ENCODE measurements around the gene TNNI3. TPM values are rescaled to one million over a fixed set of nuclear protein-coding genes. Genes with fewer than 3 reads are reported as not detected.
"Not testable (repeated sequence)": the region's sequence is repeated elsewhere in the genome, so short reads cannot be mapped to it uniquely, and the experiment has no call there.

The TNNI3 gene
- total RNA-seq, 4 donors from 2014 or later = not detected

DNA sequence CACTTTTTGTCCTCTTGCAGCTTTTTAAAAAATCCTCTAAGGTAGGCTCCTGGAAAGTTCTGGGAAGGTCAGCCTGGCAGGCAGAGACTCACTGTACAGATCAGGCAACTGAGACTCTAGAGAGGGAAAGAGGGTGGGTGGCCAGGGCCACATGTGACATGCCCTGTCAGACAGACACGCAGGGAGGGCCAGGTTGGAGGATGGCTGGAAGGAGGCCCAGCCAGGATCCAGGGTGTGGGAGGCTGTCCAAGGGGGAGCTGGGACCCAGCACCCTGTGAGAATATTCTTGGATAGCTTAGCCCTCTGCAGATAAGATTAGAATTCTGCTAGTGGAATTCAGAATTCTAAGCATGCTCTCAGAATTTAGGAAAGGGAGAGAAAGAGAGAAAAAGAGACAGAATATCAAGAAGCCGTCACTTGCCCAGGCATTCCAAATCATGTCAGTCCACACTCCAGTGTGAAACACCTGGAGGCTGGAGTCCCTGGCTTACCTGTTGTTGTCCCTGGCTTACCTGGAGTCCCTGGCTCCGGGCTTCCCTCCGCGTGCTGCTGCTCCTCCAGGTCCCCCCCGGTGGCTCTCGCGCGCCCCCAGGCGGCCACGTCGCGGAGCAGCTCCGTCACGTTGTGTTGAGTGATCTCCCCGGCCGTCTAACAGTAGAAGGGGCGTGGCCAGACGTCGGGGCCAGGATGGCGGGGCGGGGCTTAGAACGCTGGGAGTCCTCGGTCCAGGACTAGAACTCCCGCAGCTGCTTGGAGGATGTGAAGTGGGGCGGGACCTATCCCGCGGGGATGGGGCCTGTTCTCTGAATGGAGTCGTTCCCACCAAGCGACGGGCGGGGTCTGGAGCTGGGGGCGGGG lies 2.8 kb upstream of the TNNI3 start:
- no peaks in the 10 kb centered on the region for H3K36me3 ChIP-seq
- H3K9me3 ChIP-seq = peaks cover 0 to 6% (median 0%) of the 10 kb centered on the region in 4 donors
- TF ChIP-seq, protein P1, sequence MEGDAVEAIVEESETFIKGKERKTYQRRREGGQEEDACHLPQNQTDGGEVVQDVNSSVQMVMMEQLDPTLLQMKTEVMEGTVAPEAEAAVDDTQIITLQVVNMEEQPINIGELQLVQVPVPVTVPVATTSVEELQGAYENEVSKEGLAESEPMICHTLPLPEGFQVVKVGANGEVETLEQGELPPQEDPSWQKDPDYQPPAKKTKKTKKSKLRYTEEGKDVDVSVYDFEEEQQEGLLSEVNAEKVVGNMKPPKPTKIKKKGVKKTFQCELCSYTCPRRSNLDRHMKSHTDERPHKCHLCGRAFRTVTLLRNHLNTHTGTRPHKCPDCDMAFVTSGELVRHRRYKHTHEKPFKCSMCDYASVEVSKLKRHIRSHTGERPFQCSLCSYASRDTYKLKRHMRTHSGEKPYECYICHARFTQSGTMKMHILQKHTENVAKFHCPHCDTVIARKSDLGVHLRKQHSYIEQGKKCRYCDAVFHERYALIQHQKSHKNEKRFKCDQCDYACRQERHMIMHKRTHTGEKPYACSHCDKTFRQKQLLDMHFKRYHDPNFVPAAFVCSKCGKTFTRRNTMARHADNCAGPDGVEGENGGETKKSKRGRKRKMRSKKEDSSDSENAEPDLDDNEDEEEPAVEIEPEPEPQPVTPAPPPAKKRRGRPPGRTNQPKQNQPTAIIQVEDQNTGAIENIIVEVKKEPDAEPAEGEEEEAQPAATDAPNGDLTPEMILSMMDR (IDR thresholded peaks at IDR 0.05) = peak; percentile 17 to 92 (median 82)
- TF ChIP-seq POLR2A (IDR thresholded peaks at IDR 0.05) = no peak
- no peak overlapping the region for H3K4me3 ChIP-seq
- peaks cover 0 to 31% of the 10 kb centered on the region in 2 donors for H3K27me3 ChIP-seq
- no peak overlapping the region for H3K27ac ChIP-seq
- H3K4me1 ChIP-seq = peaks cover 0 to 12% (median 3%) of the 10 kb centered on the region in 4 donors
- peak; percentile 67 to 94 (median 91) for DNase-seq

DNA sequence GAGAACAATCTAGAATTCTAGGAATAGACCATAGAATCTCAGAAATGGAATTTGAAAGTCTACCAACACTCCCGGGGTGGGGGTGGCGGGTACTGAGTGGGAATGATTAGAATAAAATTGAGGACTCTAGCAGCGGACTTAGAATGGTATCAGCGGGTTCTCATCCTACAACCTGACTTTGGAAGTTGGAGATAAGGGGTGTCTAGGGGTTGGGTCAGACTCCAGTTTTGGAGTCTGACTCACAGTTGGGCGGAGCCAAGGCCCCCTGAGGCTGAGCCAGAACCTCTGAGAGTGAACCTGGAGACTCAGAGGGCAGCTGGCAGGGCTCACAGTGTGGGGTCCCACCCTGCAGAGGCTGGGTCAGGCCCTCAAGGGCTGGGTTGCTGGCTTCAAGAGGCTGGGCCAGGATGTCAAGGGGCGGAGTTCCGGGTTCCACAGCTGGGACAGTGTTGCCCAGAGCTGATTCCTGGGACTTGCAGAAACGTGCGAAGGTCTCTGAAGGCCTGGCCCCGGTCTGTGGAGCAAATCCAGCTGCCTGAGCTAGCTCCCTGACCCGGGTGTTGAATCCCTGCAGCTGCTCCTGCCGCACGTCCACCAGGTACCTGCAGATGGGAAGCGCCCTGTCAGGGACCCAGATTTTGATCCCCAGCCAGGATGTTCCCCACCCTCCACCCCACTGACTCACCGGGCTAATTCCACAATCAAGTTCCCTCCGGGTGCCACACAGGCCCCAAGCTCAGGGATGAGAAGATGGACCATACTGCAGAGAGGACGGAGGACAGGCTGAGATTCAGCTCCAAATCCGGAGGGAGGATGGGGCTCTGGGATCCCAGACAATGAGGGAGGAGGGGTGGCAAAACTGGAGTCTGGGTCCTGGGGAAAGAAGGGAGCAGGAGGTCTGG lies 1.6 kb upstream of the TNNI3 start:
- H3K4me3 ChIP-seq = no peak overlapping the region
- H3K9me3 ChIP-seq = peaks cover 0 to 6% (median 0%) of the 10 kb centered on the region in 4 donors
- H3K27me3 ChIP-seq = peaks cover 0 to 31% of the 10 kb centered on the region in 2 donors
- H3K36me3 ChIP-seq = no peaks in the 10 kb centered on the region
- H3K4me1 ChIP-seq = peaks cover 0 to 12% (median 3%) of the 10 kb centered on the region in 4 donors
- DNase-seq = no peak
- H3K27ac ChIP-seq = no peak overlapping the region
- TF ChIP-seq, protein P1 (IDR thresholded peaks at IDR 0.05) = no peak
- TF ChIP-seq POLR2A (IDR thresholded peaks at IDR 0.05) = no peak

DNA sequence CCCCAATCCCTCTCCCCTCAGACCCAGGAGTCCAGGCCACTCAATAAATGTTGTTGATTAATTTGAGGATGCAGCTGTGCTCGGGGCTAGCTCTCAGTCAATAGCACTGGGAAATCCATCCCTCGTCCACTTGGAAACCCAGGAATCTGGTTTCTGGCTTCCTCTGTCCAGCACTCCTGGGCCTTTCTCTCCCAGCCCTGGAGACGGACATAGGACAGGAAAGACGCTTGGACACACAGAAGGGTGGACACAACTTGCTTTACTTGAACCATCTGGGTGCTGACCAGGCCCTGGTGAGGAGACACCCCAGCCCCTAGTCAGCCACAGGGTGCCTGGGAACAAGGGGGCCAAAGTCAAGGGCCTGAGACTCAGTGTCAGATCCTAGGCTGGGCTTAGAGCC lies 891 bp upstream of the TNNI3 start:
- H3K36me3 ChIP-seq = no peaks in the 10 kb centered on the region
- H3K4me1 ChIP-seq = peaks cover 0 to 12% (median 3%) of the 10 kb centered on the region in 4 donors
- no peak for DNase-seq
- H3K9me3 ChIP-seq = peaks cover 0 to 6% (median 0%) of the 10 kb centered on the region in 4 donors
- peaks cover 0 to 31% of the 10 kb centered on the region in 2 donors for H3K27me3 ChIP-seq
- no peak overlapping the region for H3K4me3 ChIP-seq
- no peak for TF ChIP-seq POLR2A (IDR thresholded peaks at IDR 0.05)
- TF ChIP-seq, protein P1 (IDR thresholded peaks at IDR 0.05) = no peak
- H3K27ac ChIP-seq = no peak overlapping the region

DNA sequence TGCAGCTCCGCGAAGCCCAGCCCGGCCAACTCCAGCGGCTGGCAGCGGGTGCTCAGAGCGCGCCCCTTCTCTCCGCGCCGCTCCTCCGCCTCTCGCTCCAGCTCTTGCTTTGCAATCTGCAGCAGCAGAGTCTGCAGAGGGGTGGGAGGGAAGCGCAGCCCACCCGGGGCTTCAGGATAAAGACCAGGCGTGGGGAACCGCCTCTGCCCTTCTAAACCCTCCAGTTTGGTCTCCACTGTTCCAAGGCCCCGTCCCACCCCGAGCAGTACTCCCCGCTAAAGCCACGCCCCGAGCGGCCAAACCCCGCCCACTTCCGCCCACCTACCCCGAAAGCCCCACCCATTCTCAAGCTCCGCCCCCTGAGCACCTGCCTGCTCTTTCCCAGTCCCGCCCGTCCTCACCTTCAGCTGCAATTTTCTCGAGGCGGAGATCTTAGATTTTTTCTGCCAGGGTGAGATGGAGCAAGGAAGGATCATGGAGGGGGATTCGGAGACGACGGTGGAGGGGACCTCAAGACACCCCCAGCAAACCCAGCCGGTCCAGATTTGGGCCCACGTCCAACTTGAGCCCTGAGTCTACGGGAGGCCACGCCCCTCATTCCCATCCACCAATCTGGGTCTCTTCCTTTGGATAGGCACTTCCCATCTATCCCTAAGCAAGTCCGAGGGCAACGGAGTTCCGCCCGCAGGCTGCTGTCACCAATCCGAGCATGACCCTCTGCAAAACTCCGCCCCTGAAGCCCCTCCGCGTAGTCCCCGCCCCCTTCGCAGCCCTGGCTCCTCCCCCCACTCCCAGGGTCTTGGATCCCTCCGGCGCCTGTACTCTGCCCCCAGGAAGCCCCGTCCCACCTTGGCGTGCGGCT lies 1.1 kb downstream of the TNNI3 start:
- TF ChIP-seq, protein P1 (IDR thresholded peaks at IDR 0.05) = no peak
- no peak for TF ChIP-seq POLR2A (IDR thresholded peaks at IDR 0.05)
- Histone ChIP-seq H3K4me3 (peak overlapping the region in 2 of 4 donors; percentile 8 to 24), H3K27ac (no peak overlapping the region), H3K27me3 (peaks cover 0 to 21% of the 10 kb centered on the region in 2 donors), H3K4me1 (peaks cover 0 to 12% (median 3%) of the 10 kb centered on the region in 4 donors), H3K9me3 (peaks cover 0 to 6% (median 0%) of the 10 kb centered on the region in 4 donors), H3K36me3 (no peaks in the 10 kb centered on the region)
- peak in 2 of 3 donors; percentile 68 to 82 for DNase-seq

DNA sequence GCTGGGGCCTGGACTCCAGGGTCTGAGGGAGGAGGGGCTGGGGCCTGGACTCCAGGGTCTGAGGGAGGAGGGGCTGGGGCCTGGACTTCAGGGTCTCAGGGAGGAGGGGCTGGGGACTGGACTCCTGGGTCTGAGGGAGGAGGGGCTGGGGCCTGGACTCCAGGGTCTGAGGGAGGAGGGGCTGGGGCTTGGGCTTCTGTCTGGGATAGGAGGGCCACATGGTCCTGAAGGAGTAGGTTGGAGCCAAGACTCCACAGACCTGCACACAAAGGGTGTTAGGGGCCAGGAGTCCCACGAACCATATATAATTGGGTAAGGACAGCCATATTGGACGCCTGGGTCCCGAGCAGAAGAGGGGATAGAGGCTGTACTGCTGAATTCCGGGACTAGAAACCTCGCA lies 1.7 kb downstream of the TNNI3 start:
- not testable (repeated sequence) for H3K27ac ChIP-seq, DNase-seq, H3K36me3 ChIP-seq, H3K9me3 ChIP-seq
- H3K4me1 ChIP-seq = peaks cover 0 to 12% (median 3%) of the 10 kb centered on the region in 4 donors
- peak overlapping the region in 1 of 4 donors; percentile 8 for H3K4me3 ChIP-seq
- peaks cover 0 to 14% of the 10 kb centered on the region in 2 donors for H3K27me3 ChIP-seq
